GM19099 (cell line): Measurements from ENCODE around the gene CDS2.

Experiments used
- POLR2A ChIP-seq: IDR thresholded peaks from 3 replicates; pipeline ENCODE4 v1.6.1; 2011; ENCODE audit warnings: low read depth; ENCODE audit not compliant: insufficient read length; ENCODE audit errors: extremely low read depth

CDS2 gene

GRCh38 chr20:5143851-5144250 is 17.0 kb downstream of the CDS2 start:
- TF ChIP-seq POLR2A = no peak

GRCh38 chr20:5145365-5146098 is 18.7 kb downstream of the CDS2 start:
- no peak for TF ChIP-seq POLR2A

- no peak for TF ChIP-seq POLR2A
Measured at GRCh38 chr20:5146099-5146668, 19.4 kb downstream of the CDS2 start.

- no peak for TF ChIP-seq POLR2A
Measured at GRCh38 chr20:5146871-5147592, 20.2 kb downstream of the CDS2 start.

- TF ChIP-seq POLR2A = no peak
Measured at GRCh38 chr20:5148581-5148980, 21.8 kb downstream of the CDS2 start.

GRCh38 chr20:5149892-5150225 is 23.1 kb downstream of the CDS2 start:
- no peak for TF ChIP-seq POLR2A

GRCh38 chr20:5150226-5151076 is 23.6 kb downstream of the CDS2 start:
- TF ChIP-seq POLR2A = no peak

GRCh38 chr20:5153152-5153467 is 26.3 kb downstream of the CDS2 start:
- TF ChIP-seq POLR2A = no peak

GRCh38 chr20:5153612-5154542 is 27.1 kb downstream of the CDS2 start:
- TF ChIP-seq POLR2A = no peak

- no peak for TF ChIP-seq POLR2A
Measured at GRCh38 chr20:5154543-5154925, 27.7 kb downstream of the CDS2 start.

- TF ChIP-seq POLR2A = no peak
Measured at GRCh38 chr20:5155404-5155803, 28.6 kb downstream of the CDS2 start.

- no peak for TF ChIP-seq POLR2A
Measured at GRCh38 chr20:5156675-5157448, 30.1 kb downstream of the CDS2 start.

GRCh38 chr20:5159928-5160327 is 33.1 kb downstream of the CDS2 start:
- no peak for TF ChIP-seq POLR2A

- no peak for TF ChIP-seq POLR2A
Measured at GRCh38 chr20:5160882-5161281, 34.1 kb downstream of the CDS2 start.
